ENCODE measurements around the gene PCOLCE2. TPM values are rescaled to one million over a fixed set of nuclear protein-coding genes. Genes with fewer than 3 reads are reported as not detected.

The PCOLCE2 gene
- total RNA-seq, 1 experiment from 2014 or later: 4.4 TPM

- no peak for ATAC-seq
- no TSS peak for BruUV-seq (replicated peaks)
- Histone ChIP-seq H4K20me1 (ENCODE audit: insufficient read depth) (no peaks in the 10 kb centered on the region), H3K27me3 (ENCODE audit: insufficient read depth, low read length) (peaks cover 20% of the 10 kb centered on the region; the same call in 1 of the 2 replicates), H3K36me3 (ENCODE audit: control insufficient read depth in 1 of 2, insufficient read depth in 2 of 2, low read length in 2 of 2) (no peaks in the 10 kb centered on the region), H3K27ac (ENCODE audit: low read depth, low read length) (no peak overlapping the region), H3K9ac (ENCODE audit: low read length) (no peak overlapping the region), H3K4me1 (ENCODE audit: control insufficient read depth in 1 of 2, insufficient read depth in 2 of 2, low read length in 2 of 2) (peaks cover 17 to 25% of the 10 kb centered on the region in 2 experiments), H2AFZ (ENCODE audit: low read depth, low read length, poor library complexity, severe bottlenecking) (no peak overlapping the region), H3K4me3 (replicated peaks in 1 of 2; ENCODE audit: low read depth in 1 of 2, low read length in 2 of 2) (no peak overlapping the region), H3K79me2 (ENCODE audit: insufficient read depth, low read length) (no peaks in the 10 kb centered on the region), H3K4me2 (ENCODE audit: low read length) (no peak overlapping the region), H3K9me3 (ENCODE audit: control insufficient read depth in 1 of 2, insufficient read depth in 1 of 2, low read depth in 1 of 2, low read length in 2 of 2) (no peaks in the 10 kb centered on the region), H3K9me2 (ENCODE audit: insufficient read depth) (no peaks in the 10 kb centered on the region; the same call in 1 of the 2 replicates)
- ChIA-PET RAD21 (ENCODE audit: low non-redundant PET in 1 of 2, low total read pairs in 2 of 2, uncharacterized antibody in 2 of 2, unreplicated experiment in 2 of 2) (no interaction called here), CTCF (interaction anchor here (1.4 kb wide), 1 partner anchor 262 kb away, joined by 3 read pairs; no protein-coding TSS in a partner anchor), POLR2A (no interaction called here)
- DNase-seq (ENCODE audit: low read depth, low spot score): no peak
- intact Hi-C loops (cut with micrococcal nuclease): no loop called here
- no peak for TF ChIP-seq SRF (IDR thresholded peaks at IDR 0.05; ENCODE audit: low read depth)
- TF ChIP-seq EGR1 (IDR thresholded peaks at IDR 0.05; ENCODE audit: low read depth): no peak
- no peak for TF ChIP-seq POLR2A (IDR thresholded peaks at IDR 0.05; ENCODE audit: borderline replicate concordance, extremely low read depth, insufficient read depth, insufficient read length)
- no peak for TF ChIP-seq TCF7L2 (IDR thresholded peaks at IDR 0.05; ENCODE audit: borderline replicate concordance, extremely low read depth, insufficient read depth, insufficient read length)
- no peak for TF ChIP-seq SP1 (IDR thresholded peaks at IDR 0.05; ENCODE audit: low read depth)
- no peak for TF ChIP-seq RAD21 (IDR thresholded peaks at IDR 0.05; ENCODE audit: low read depth)
- no peak for TF ChIP-seq EZH2phosphoT487 (IDR thresholded peaks at IDR 0.05; ENCODE audit: borderline replicate concordance)
- TF ChIP-seq, protein P1, sequence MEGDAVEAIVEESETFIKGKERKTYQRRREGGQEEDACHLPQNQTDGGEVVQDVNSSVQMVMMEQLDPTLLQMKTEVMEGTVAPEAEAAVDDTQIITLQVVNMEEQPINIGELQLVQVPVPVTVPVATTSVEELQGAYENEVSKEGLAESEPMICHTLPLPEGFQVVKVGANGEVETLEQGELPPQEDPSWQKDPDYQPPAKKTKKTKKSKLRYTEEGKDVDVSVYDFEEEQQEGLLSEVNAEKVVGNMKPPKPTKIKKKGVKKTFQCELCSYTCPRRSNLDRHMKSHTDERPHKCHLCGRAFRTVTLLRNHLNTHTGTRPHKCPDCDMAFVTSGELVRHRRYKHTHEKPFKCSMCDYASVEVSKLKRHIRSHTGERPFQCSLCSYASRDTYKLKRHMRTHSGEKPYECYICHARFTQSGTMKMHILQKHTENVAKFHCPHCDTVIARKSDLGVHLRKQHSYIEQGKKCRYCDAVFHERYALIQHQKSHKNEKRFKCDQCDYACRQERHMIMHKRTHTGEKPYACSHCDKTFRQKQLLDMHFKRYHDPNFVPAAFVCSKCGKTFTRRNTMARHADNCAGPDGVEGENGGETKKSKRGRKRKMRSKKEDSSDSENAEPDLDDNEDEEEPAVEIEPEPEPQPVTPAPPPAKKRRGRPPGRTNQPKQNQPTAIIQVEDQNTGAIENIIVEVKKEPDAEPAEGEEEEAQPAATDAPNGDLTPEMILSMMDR (IDR thresholded peaks at IDR 0.05 in 2 of 3, conservative IDR thresholded peaks at IDR 0.05 in 1 of 3; ENCODE audit: borderline replicate concordance in 1 of 3, insufficient read depth in 1 of 3, low read depth in 2 of 3, low read length in 2 of 3): no peak
- no peak for TF ChIP-seq ZNF274 (IDR thresholded peaks at IDR 0.05; ENCODE audit: low read depth, low read length)
- TF ChIP-seq JUND (IDR thresholded peaks at IDR 0.05): no peak
- TF ChIP-seq CBX3 (IDR thresholded peaks at IDR 0.05; ENCODE audit: low read depth): no peak
- TF ChIP-seq ZFX (IDR thresholded peaks at IDR 0.05): no peak
- TF ChIP-seq EZH2 (IDR thresholded peaks at IDR 0.05): no peak
Observed at GRCh38 chr3:142849148-142849547, 39.7 kb downstream of the PCOLCE2 start.

Measured in HCT116 (cell line).